GM12878 (cell line): ENCODE data around the gene SHISA6.

ENCODE experiments used
- CTCF ChIP-seq, 3 experiments: IDR thresholded peaks in 2 of 3; conservative IDR thresholded peaks in 1 of 3; 2 replicates each; pipeline ENCODE4 v1.5.1; 2011; ENCODE audit warnings: low read depth in 3 of 3, low read length in 3 of 3, mild to moderate bottlenecking in 3 of 3, control low read depth in 2 of 3, moderate library complexity in 2 of 3, inconsistent platforms in 1 of 3, mixed read lengths in 1 of 3; ENCODE audit not compliant: control insufficient read depth in 2 of 3, insufficient read depth in 1 of 3; ENCODE audit errors: extremely low read depth in 1 of 3
- GABPA ChIP-seq: IDR thresholded peaks from 2 replicates; pipeline ENCODE4 v1.6.1; 2014; ENCODE audit warnings: antibody characterized with exemption, low read depth, mild to moderate bottlenecking, inconsistent platforms

GRCh38 chr17:11302401-11303186, 61.6 kb downstream of the SHISA6 start:
- TF ChIP-seq GABPA (no peak), CTCF (IDR thresholded peaks at IDR 0.05 in 2 of 3, conservative IDR thresholded peaks at IDR 0.05 in 1 of 3; ENCODE audit: control insufficient read depth in 2 of 3, extremely low read depth in 1 of 3, insufficient read depth in 1 of 3, low read depth in 3 of 3, low read length in 3 of 3) (no peak)
